Lower leg skin (tissue), 4 donors: ENCODE measurements around the gene NOP56. TPM values are rescaled to one million over a fixed set of nuclear protein-coding genes. Genes with fewer than 3 reads are reported as not detected.
"Not testable (repeated sequence)": the region's sequence is repeated elsewhere in the genome, so short reads cannot be mapped to it uniquely, and the experiment has no call there.

Experiments used
- DNase-seq, 2 donors: peaks; one replicate each; pipeline ENCODE4 v3.0.0-alpha.2; 2019; ENCODE audit warnings: low spot score in 2 of 2
- H3K4me3 ChIP-seq: fragments of 200-600 bp; sonication (generic); 2 replicates; pipeline ENCODE4 v1.5.1; 2017; ENCODE audit warnings: mild to moderate bottlenecking, low read depth; ENCODE audit not compliant: poor library complexity, severe bottlenecking
- POLR2A ChIP-seq, 2 donors: fragments of 450-650 bp; IDR thresholded peaks; one replicate each; pipeline ENCODE4 v1.6.1; 2016 to 2017; ENCODE audit warnings: antibody characterized with exemption in 2 of 2, mild to moderate bottlenecking in 1 of 2, moderate library complexity in 1 of 2
- WGBS, 2 donors: methylation state at CpG; one replicate each; pipeline ENCODE4 v1.1.5; 2018; 5-methylcytosine and 5-hydroxymethylcytosine counted together
- intact Hi-C: fragments of 100-400 bp; cut with DNase I; formaldehyde crosslinking; loops from one replicate; pipeline ENCODE4 v1.15.0; 2023; ENCODE audit warnings: low total_unique reads
- total RNA-seq, 4 donors: library from RNA; depleted of rRNA; stranded (reverse); fragments of >200 nt; gene quantifications; one replicate each; pipeline ENCODE4 v1.1.0, GENCODE V29; 2016
- TF ChIP-seq, protein P1 (sequence below), 3 donors: fragments of 450-650 bp; IDR thresholded peaks; one replicate each; pipeline ENCODE4 v1.5.1; 2016; ENCODE audit warnings: antibody characterized with exemption in 3 of 3, mild to moderate bottlenecking in 3 of 3, moderate library complexity in 2 of 3

The NOP56 gene
- total RNA-seq, 4 donors from 2014 or later = 51.5 to 64.7 (median 56.6) TPM

DNA sequence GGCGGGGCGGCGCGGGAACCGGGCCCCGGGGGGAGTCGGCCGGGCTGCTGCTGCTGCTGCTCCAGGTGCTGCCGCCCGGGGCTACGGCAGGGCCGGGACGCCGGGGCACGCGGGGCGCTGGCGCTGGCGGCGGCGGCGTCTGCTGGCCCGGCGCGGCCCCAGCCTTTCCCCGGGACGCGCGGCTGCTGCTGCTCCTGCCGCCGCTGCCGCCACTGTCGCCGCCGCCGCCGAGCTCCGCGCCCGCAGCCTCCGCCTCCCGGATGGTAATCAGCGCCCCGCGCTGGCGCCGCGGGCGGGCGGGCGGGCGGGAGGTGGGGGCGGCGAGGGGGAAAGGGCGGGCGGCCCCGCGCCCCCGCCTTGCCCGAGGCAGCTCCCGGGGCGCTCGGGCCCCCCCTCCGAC, 40.5 kb downstream of the NOP56 start:
- intact Hi-C loops = no loop called here
- TF ChIP-seq POLR2A (IDR thresholded peaks at IDR 0.05) = no peak
- TF ChIP-seq, protein P1, sequence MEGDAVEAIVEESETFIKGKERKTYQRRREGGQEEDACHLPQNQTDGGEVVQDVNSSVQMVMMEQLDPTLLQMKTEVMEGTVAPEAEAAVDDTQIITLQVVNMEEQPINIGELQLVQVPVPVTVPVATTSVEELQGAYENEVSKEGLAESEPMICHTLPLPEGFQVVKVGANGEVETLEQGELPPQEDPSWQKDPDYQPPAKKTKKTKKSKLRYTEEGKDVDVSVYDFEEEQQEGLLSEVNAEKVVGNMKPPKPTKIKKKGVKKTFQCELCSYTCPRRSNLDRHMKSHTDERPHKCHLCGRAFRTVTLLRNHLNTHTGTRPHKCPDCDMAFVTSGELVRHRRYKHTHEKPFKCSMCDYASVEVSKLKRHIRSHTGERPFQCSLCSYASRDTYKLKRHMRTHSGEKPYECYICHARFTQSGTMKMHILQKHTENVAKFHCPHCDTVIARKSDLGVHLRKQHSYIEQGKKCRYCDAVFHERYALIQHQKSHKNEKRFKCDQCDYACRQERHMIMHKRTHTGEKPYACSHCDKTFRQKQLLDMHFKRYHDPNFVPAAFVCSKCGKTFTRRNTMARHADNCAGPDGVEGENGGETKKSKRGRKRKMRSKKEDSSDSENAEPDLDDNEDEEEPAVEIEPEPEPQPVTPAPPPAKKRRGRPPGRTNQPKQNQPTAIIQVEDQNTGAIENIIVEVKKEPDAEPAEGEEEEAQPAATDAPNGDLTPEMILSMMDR (IDR thresholded peaks at IDR 0.05) = no peak
- peak in 1 of 2 donors; percentile 49 for DNase-seq
- no CpG with 5 or more reads among the region's 64 CpGs for WGBS, 2 donors
- H3K4me3 ChIP-seq = no peak overlapping the region

DNA sequence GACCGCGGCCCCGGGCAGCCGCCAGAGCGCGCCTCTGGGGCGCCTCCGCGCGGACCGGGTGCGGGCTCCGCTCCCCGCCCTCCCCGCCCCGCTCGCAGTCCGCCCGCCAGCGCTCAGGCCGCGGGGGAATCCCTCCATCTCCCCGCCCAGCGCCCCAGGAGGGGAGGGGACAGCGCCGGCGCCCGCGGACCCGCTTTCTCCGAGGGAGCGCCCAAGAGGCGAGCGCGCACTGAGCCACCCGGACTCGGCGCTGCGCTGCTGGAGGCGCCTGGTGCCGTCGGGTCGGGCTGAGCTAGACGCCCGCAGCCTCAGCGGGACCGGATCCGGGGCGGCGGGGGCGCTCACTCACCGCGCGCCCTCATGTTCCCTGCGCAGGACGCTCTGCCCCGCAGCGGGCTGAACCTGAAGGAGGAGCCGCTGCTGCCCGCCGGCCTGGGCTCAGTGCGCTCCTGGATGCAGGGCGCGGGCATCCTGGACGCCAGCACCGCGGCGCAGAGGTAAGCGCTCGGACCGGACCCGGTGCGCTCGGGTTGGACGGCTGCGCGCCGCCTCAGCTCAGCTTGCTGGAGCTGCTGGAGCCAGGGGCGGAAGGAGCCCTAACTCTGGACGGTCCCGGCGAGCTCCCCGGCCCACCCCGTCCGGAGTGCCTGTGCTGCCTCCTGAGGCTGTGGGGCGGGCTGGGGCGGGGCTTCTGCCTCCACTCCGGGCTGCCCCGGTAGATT, 41.0 kb downstream of the NOP56 start:
- 4% methylated on average over 11 of the region's 89 CpGs; no CpG with 5 or more reads in 1 of the 2 donors for WGBS, 2 donors
- intact Hi-C loops = no loop called here
- no peak overlapping the region for H3K4me3 ChIP-seq
- DNase-seq = peak in 1 of 2 donors; percentile 85
- TF ChIP-seq, protein P1 (IDR thresholded peaks at IDR 0.05) = no peak
- no peak for TF ChIP-seq POLR2A (IDR thresholded peaks at IDR 0.05)

DNA sequence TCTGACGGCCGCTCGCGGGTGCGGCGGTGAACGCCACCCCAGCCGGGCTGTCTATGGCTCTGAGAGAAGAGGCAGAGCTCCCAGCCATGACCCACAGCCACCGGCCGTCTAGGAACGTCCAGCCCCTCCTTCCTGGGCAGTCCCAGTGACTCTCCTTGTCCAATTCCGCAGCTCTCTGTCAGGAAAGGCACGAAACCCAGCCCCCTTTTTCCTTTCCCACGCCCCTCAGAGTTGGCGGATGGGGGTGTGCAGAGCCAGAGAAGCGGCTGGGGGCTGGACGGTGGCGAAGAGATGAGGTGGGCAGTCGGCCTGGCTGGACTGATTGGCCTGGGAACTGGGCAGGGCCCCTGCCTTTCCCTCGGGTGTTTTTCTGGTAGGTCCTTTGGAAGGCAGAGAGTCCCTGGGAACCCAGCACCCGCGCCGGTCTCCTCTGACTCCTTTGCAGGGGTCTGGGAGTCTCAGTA, 41.6 kb downstream of the NOP56 start:
- DNase-seq = peak in 1 of 2 donors; percentile 78
- no peak overlapping the region for H3K4me3 ChIP-seq
- intact Hi-C loops = no loop called here
- TF ChIP-seq POLR2A (IDR thresholded peaks at IDR 0.05) = no peak
- TF ChIP-seq, protein P1 (IDR thresholded peaks at IDR 0.05) = no peak
- 31 to 41% methylated on average over 22 of the region's 23 CpGs for WGBS, 2 donors

DNA sequence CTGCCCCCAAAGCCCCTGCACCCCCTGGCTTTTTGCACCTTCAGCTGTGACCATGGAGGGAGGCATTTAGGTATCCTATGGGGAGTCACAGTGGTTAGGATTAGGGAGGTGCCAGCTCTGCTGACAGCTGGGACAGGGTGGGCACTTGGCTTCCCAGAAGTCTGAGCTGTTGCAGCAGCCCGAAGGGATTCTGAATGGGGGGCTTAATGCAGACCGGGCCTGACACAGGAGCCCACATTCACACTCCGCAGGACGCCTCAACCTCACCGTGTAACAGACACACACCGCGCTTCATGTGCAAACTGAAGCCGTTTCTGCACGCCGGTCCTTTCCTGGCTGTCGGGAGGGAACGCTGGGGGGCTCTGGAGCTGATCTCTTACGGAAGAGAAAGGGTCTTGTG, 42.1 kb downstream of the NOP56 start:
- intact Hi-C loops = no loop called here
- no peak overlapping the region for H3K4me3 ChIP-seq

DNA sequence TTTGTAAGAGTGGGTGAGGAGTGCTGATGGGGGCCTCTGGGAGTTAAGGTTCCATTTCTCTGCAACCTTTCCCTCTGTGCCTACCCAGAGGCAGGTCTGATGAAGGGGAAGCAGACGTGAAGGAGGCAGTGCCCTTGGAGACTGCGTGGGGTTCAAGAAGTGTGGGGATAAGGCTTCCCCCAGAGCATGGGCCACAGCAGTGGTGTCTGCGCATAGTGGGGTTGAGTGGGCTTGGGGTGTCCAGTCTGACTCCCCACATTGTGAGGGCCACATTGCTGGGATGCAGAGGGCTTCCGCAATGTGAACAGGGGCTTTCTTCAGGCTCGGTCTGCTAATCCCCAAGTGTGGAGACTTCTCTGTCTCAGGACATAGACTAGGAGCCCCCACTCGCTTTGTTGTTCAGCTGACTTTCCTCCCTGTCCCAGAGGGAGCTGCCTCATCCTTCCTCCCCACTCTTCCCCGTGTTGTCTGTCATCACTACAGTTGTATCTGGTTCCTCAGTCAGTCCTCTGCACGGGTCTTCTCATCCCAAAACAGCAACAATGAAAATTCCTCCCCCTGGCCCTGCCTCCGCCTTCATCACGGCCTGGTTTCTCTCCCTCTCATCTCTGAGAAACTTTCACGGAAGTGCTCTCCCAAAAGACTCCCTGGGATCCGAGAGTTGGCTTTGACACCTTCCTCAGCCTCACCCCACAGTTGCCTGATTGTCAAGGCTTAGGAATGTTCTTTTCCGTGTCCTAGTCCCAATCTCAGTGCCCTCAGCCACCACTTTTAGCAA, 43.0 kb downstream of the NOP56 start:
- intact Hi-C loops = no loop called here
- DNase-seq = peak in 1 of 2 donors; percentile 62

More for the DNA sequence above, 42.1 kb downstream of the NOP56 start:
- TF ChIP-seq POLR2A (IDR thresholded peaks at IDR 0.05) = no peak
- TF ChIP-seq, protein P1 (IDR thresholded peaks at IDR 0.05) = no peak
- DNase-seq = peak in 1 of 2 donors; percentile 45
- WGBS, 2 donors = 65 to 77% methylated on average over 13 of the region's 13 CpGs

DNA sequence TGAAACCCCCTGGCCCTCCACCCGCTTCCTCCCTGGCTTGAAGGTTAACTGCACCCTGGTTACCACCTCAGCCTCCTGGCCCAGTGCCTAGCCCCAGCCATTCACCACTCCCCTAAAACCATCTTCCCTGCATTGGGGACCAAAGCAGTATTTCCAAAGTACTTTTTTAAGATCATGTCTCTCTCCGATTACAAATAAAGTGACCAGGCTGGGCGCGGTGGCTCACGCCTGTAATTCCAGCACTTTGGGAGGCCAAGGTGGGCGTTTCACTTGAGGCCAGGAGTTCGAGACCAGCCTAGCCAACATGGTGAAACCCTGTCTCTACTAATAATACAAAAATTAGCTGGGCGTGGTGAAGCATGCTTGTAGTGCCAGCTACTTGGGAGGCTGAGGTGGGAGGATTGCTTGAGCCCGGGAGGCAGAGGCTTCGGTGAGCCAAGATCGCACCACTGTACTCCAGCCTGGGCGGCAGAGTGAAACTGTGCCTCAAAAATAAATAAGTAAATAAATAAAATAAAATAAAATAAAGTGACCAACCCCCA, 43.6 kb downstream of the NOP56 start:
- peak in 1 of 2 donors; percentile 77 for DNase-seq
- intact Hi-C loops, H3K4me3 ChIP-seq: not testable (repeated sequence)
- WGBS, 2 donors = 94 to 97% methylated on average over 12 of the region's 12 CpGs

More for the DNA sequence above, 43.0 kb downstream of the NOP56 start:
- 81 to 86% methylated on average over 13 of the region's 13 CpGs for whole genome bisulfite sequencing, 2 donors
- no peak for TF ChIP-seq POLR2A (IDR thresholded peaks at IDR 0.05)
- TF ChIP-seq, protein P1 (IDR thresholded peaks at IDR 0.05) = no peak
- no peak overlapping the region for H3K4me3 ChIP-seq
